AG04450 (cell line): Measurements from ENCODE around the gene GRID1. TPM values are rescaled to one million over a fixed set of nuclear protein-coding genes. Genes with fewer than 3 reads are reported as not detected.
"Not testable (repeated sequence)": the region's sequence is repeated elsewhere in the genome, so short reads cannot be mapped to it uniquely, and the experiment has no call there.

Source experiments
- CTCF ChIA-PET: fragments of 300-600, 350-600 bp; formaldehyde crosslinking; extraction: SDS; loops from one replicate; lab custom pipeline; 2022; ENCODE audit warnings: antibody characterized with exemption, inconsistent platforms; lab: Charles Lee
- POLR2A ChIA-PET: fragments of 350-600 bp; formaldehyde crosslinking; extraction: SDS; loops from one replicate; lab custom pipeline; 2021; ENCODE audit warnings: antibody characterized with exemption, inconsistent platforms; lab: Yijun Ruan, JAX
- DNase-seq: peaks from one replicate; pipeline ENCODE4 v3.0.0-alpha.2; 2011; ENCODE audit warnings: low read depth, low spot score
- H3K27ac ChIP-seq: one replicate; pipeline ENCODE4 v1.5.1; 2012; ENCODE audit warnings: low read depth, low read length, control low read depth
- H3K27me3 ChIP-seq: one replicate; pipeline ENCODE4 v1.6.0; 2012; ENCODE audit warnings: low read length; ENCODE audit not compliant: control insufficient read depth, insufficient read depth
- H3K4me3 ChIP-seq: 2 replicates; pipeline ENCODE4 v1.5.1; 2011; ENCODE audit warnings: mild to moderate bottlenecking, low read depth, low read length, control low read depth
- H3K9me3 ChIP-seq: 2 replicates; pipeline ENCODE4 v1.5.1; 2012; ENCODE audit warnings: low read length; ENCODE audit not compliant: control insufficient read depth, insufficient read depth
- CTCF ChIP-seq: IDR thresholded peaks from 2 replicates; pipeline ENCODE4 v1.5.1; 2011; ENCODE audit warnings: low read depth, low read length, control low read depth, inconsistent platforms
- polyA plus RNA-seq: library from polyadenylated mRNA; depleted of rRNA; stranded (reverse); fragments of >200 nt; gene quantifications from 2 replicates; pipeline ENCODE4 v1.2.3, GENCODE V29; 2011

Gene GRID1
- polyA plus RNA-seq, 1 experiment, result not detected

GRCh38 chr10:86246279-86246940 is 120.2 kb downstream of the GRID1 start:
- POLR2A ChIA-PET, result no interaction called here

GRCh38 chr10:86245015-86245394 is 121.6 kb downstream of the GRID1 start:
- no peaks in the 10 kb centered on the region for H3K27me3 ChIP-seq
- TF ChIP-seq CTCF, result no peak

More at GRCh38 chr10:86246279-86246940, 120.2 kb downstream of the GRID1 start:
- H3K27ac ChIP-seq, result no peak overlapping the region
- TF ChIP-seq CTCF, result no peak
- CTCF ChIA-PET, result no interaction called here
- H3K4me3 ChIP-seq, result no peak overlapping the region
- no peaks in the 10 kb centered on the region; the same call in 1 of the 2 replicates for H3K9me3 ChIP-seq
- DNase-seq, result no peak
- no peaks in the 10 kb centered on the region for H3K27me3 ChIP-seq

GRCh38 chr10:86244297-86245014 is 122.1 kb downstream of the GRID1 start:
- ChIA-PET CTCF (no interaction called here), POLR2A (no interaction called here)
- TF ChIP-seq CTCF, result no peak
- Histone ChIP-seq H3K4me3 (no peak overlapping the region), H3K27me3 (no peaks in the 10 kb centered on the region), H3K9me3 (no peaks in the 10 kb centered on the region; the same call in 1 of the 2 replicates), H3K27ac (no peak overlapping the region)
- no peak for DNase-seq

More at GRCh38 chr10:86245015-86245394, 121.6 kb downstream of the GRID1 start:
- no peak overlapping the region for H3K4me3 ChIP-seq
- CTCF ChIA-PET, result no interaction called here
- POLR2A ChIA-PET, result no interaction called here
- no peak for DNase-seq
- no peak overlapping the region for H3K27ac ChIP-seq
- no peaks in the 10 kb centered on the region; the same call in 1 of the 2 replicates for H3K9me3 ChIP-seq

GRCh38 chr10:86243651-86244155 is 122.9 kb downstream of the GRID1 start:
- DNase-seq, result no peak
- Histone ChIP-seq H3K4me3 (no peak overlapping the region), H3K9me3 (no peaks in the 10 kb centered on the region; the same call in 1 of the 2 replicates), H3K27ac (no peak overlapping the region), H3K27me3 (no peaks in the 10 kb centered on the region)
- ChIA-PET CTCF (no interaction called here), POLR2A (no interaction called here)
- TF ChIP-seq CTCF, result no peak

GRCh38 chr10:86242761-86243160 is 123.8 kb downstream of the GRID1 start:
- CTCF ChIA-PET, result no interaction called here
- Histone ChIP-seq H3K9me3 (no peaks in the 10 kb centered on the region; the same call in 1 of the 2 replicates), H3K27ac (no peak overlapping the region), H3K4me3 (no peak overlapping the region), H3K27me3 (no peaks in the 10 kb centered on the region)
- DNase-seq, result no peak
- TF ChIP-seq CTCF, result no peak
- POLR2A ChIA-PET, result no interaction called here

- H3K9me3 ChIP-seq, H3K27ac ChIP-seq, POLR2A ChIA-PET, H3K27me3 ChIP-seq, CTCF ChIA-PET, DNase-seq, H3K4me3 ChIP-seq: not testable (repeated sequence)
Measured at GRCh38 chr10:86238089-86238488, 128.5 kb downstream of the GRID1 start.
